Kidney epithelial cell (primary cell): Measurements from ENCODE around the gene FAM120A. TPM values are rescaled to one million over a fixed set of nuclear protein-coding genes. Genes with fewer than 3 reads are reported as not detected.

ENCODE experiments used
- DNase-seq: peaks from one replicate; pipeline ENCODE4 v3.0.0-alpha.2; 2010; ENCODE audit warnings: low read depth
- H3K27me3 ChIP-seq: 2 replicates; pipeline ENCODE4 v1.6.0; 2011; ENCODE audit warnings: low read length; ENCODE audit not compliant: control insufficient read depth, insufficient read depth
- H3K36me3 ChIP-seq: 2 replicates; pipeline ENCODE4 v1.5.1; 2011; ENCODE audit warnings: low read length; ENCODE audit not compliant: control insufficient read depth, insufficient read depth
- H3K4me3 ChIP-seq: 2 replicates; pipeline ENCODE4 v1.5.1; 2011; ENCODE audit warnings: low read depth, mild to moderate bottlenecking, control low read depth, low read length
- CTCF ChIP-seq: IDR thresholded peaks from 2 replicates; pipeline ENCODE4 v1.5.1; 2011; ENCODE audit warnings: mild to moderate bottlenecking, moderate library complexity, low read length, control low read depth, inconsistent platforms; ENCODE audit not compliant: insufficient read depth, poor library complexity, severe bottlenecking
- total RNA-seq: library from RNA; depleted of rRNA; stranded (reverse); fragments of >200 nt; gene quantifications from 2 replicates; pipeline ENCODE4 v1.2.3, GENCODE V29; 2015

FAM120A gene
- total RNA-seq, 1 donor from 2014 or later, result 59.0 TPM

GRCh38 chr9:93461821-93462220, 10.3 kb downstream of the FAM120A start:
- peaks cover 1% of the 10 kb centered on the region for H3K36me3 ChIP-seq
- TF ChIP-seq CTCF, result no peak
- no peak overlapping the region for H3K4me3 ChIP-seq
- DNase-seq, result no peak
- no peaks in the 10 kb centered on the region for H3K27me3 ChIP-seq

- TF ChIP-seq CTCF, result no peak
- no peak overlapping the region for H3K4me3 ChIP-seq
- H3K27me3 ChIP-seq, result no peaks in the 10 kb centered on the region
- no peak for DNase-seq
- H3K36me3 ChIP-seq, result no peaks in the 10 kb centered on the region
Measured at GRCh38 chr9:93463638-93464248, 12.3 kb downstream of the FAM120A start.

GRCh38 chr9:93464395-93464794, 12.9 kb downstream of the FAM120A start:
- TF ChIP-seq CTCF, result no peak
- H3K36me3 ChIP-seq, result no peaks in the 10 kb centered on the region
- DNase-seq, result no peak
- H3K27me3 ChIP-seq, result no peaks in the 10 kb centered on the region
- H3K4me3 ChIP-seq, result no peak overlapping the region

GRCh38 chr9:93464876-93465275, 13.4 kb downstream of the FAM120A start:
- no peak overlapping the region for H3K4me3 ChIP-seq
- DNase-seq, result no peak
- no peaks in the 10 kb centered on the region for H3K36me3 ChIP-seq
- H3K27me3 ChIP-seq, result no peaks in the 10 kb centered on the region
- TF ChIP-seq CTCF, result no peak

GRCh38 chr9:93465855-93466254, 14.4 kb downstream of the FAM120A start:
- Histone ChIP-seq H3K36me3 (no peaks in the 10 kb centered on the region), H3K27me3 (no peaks in the 10 kb centered on the region), H3K4me3 (no peak overlapping the region)
- no peak for DNase-seq
- TF ChIP-seq CTCF, result no peak

GRCh38 chr9:93466416-93467061, 15.1 kb downstream of the FAM120A start:
- no peak for DNase-seq

More at GRCh38 chr9:93466416-93467061, 15.1 kb downstream of the FAM120A start:
- TF ChIP-seq CTCF, result no peak
- Histone ChIP-seq H3K27me3 (no peaks in the 10 kb centered on the region), H3K4me3 (no peak overlapping the region), H3K36me3 (peaks cover 2% of the 10 kb centered on the region)
